Adrenal gland (tissue), 12 donors: Measurements from ENCODE around the gene LRRC15. TPM values are rescaled to one million over a fixed set of nuclear protein-coding genes. Genes with fewer than 3 reads are reported as not detected.
A peak's percentile ranks its signal among the peaks of the same experiment; 100 is the strongest.

ENCODE experiments used
- DNase-seq, 7 donors: peaks; one replicate each; pipeline ENCODE4 v3.0.0-alpha.2; 2019 to 2020
- H3K27ac ChIP-seq, 5 donors: fragments of 200-600 bp; sonication (generic) in 4 of 5; 1 replicate in 3 of 5; 2 replicates in 2 of 5; pipeline versions ENCODE4 v1.5.1 to v1.8.0; 2016 to 2020; ENCODE audit warnings: mild to moderate bottlenecking in 1 of 5
- H3K27me3 ChIP-seq: fragments of 200-600 bp; 2 replicates; pipeline ENCODE4 v1.8.0; 2021
- H3K36me3 ChIP-seq, 2 donors: fragments of 200-600 bp; replicated peaks in 1 of 2; 1 replicate in 1 of 2; 2 replicates in 1 of 2; pipeline versions ENCODE4 v1.5.1 to v1.8.0; 2018 to 2022
- H3K4me1 ChIP-seq, 2 donors: fragments of 200-600 bp; replicated peaks in 1 of 2; 1 replicate in 1 of 2; 2 replicates in 1 of 2; pipeline versions ENCODE4 v1.5.1 to v1.8.0; 2018 to 2021
- H3K4me3 ChIP-seq, 4 donors: fragments of 200-600 bp; sonication (generic) in 3 of 4; one replicate each; pipeline ENCODE4 v1.5.1; 2016 to 2018
- H3K9me3 ChIP-seq, 3 donors: fragments of 200-600 bp; sonication (generic) in 1 of 3; replicated peaks in 1 of 3; 1 replicate in 2 of 3; 2 replicates in 1 of 3; pipeline versions ENCODE4 v1.5.1 to v1.8.0; 2016 to 2021
- CTCF ChIP-seq, 6 experiments: fragments of 450-650 bp in 4 of 6; fragments of 200-600 bp in 2 of 6; sonication (generic) in 1 of 6; IDR thresholded peaks; 1 replicate in 5 of 6; 2 replicates in 1 of 6; pipeline versions ENCODE4 v1.5.1 to v1.8.0; 2016 to 2021; ENCODE audit warnings: antibody characterized with exemption in 6 of 6, mild to moderate bottlenecking in 2 of 6, moderate library complexity in 1 of 6
- POLR2A ChIP-seq, 2 donors: fragments of 450-650 bp; IDR thresholded peaks; one replicate each; pipeline ENCODE4 v1.6.1; 2017; ENCODE audit warnings: antibody characterized with exemption in 2 of 2, mild to moderate bottlenecking in 2 of 2, moderate library complexity in 1 of 2
- WGBS, 4 donors: extraction: QIAGEN DNeasy Blood & Tissue Kit in 2 of 4; methylation state at CpG; one replicate each; pipeline versions ENCODE4 v1.1.5 to v1.1.7; 2013 to 2017; 5-methylcytosine and 5-hydroxymethylcytosine counted together
- intact Hi-C, 2 donors: fragments of 100-400 bp; cut with DNase I; formaldehyde crosslinking; loops; one replicate each; pipeline versions ENCODE4 v1.14.1 to v1.15.0; 2022 to 2023
- polyA plus RNA-seq, 3 donors: library from polyadenylated mRNA; stranded (reverse); fragments of 200-250 nt in 2 of 3; fragments of 350-450 nt in 1 of 3; fragmentation: Illumina TruSeq in 1 of 3; extraction: RNeasy Lipid Tissue Mini Kit (QIAGEN cat#74804) in 1 of 3; gene quantifications; one replicate each; pipeline ENCODE4 v1.2.3, GENCODE V29; 2013 to 2014
- total RNA-seq, 9 donors: library from RNA; depleted of rRNA in 4 of 9; stranded (reverse); fragments of >200 nt in 4 of 9; fragments of 120-200 nt in 1 of 9; fragmentation: NEBNext Ultra II Directional in 1 of 9; extraction: Animal tissue kit (Norgen Biotek cat#: 25700) in 1 of 9; gene quantifications; one replicate each; pipeline versions ENCODE4 v1.1.0 to v1.2.4, GENCODE V29; 2013 to 2023
- donor health status: healthy with polysubstance abuse.
- donor health status: Bipolar disorder and iron deficiency.
- donor health status: DM: yes; HTN: yes; CAD: no.
- donor health status: DM: no; HTN: no; CAD: no.
- donor health status: DM: no; HTN: no; CAD: no.
- donor health status: DM: yes; HTN: yes; CAD: no.

The LRRC15 gene
- total and polyA plus RNA-seq, 12 donors: 0.05 to 0.31 (median 0.12) TPM; not detected in 2

- H3K9me3 ChIP-seq: no peaks in the 10 kb centered on the region
- H3K27ac ChIP-seq: no peak overlapping the region
- no peaks in the 10 kb centered on the region for H3K36me3 ChIP-seq
- H3K4me3 ChIP-seq: no peak overlapping the region
- H3K4me1 ChIP-seq: peaks cover 0 to 7% of the 10 kb centered on the region in 2 donors
- DNase-seq: no peak
- H3K27me3 ChIP-seq: peaks cover 6% of the 10 kb centered on the region
- TF ChIP-seq CTCF (IDR thresholded peaks at IDR 0.05) (no peak), POLR2A (IDR thresholded peaks at IDR 0.05) (no peak)
- intact Hi-C loops: loop anchor here in 1 of 2 donors (10.0 kb wide), 1 partner anchor 258 kb away; no protein-coding TSS in a partner anchor
- WGBS, 4 donors: 77 to 88% (median 79%) methylated on average over 15 to 17 of the region's 17 CpGs
These were observed 32.8 kb downstream of the LRRC15 start for GRCh38 chr3:194336601-194337355.

GRCh38 chr3:194333981-194334320 lies 35.6 kb downstream of the LRRC15 start:
- peaks cover 0 to 7% of the 10 kb centered on the region in 2 donors for H3K4me1 ChIP-seq

GRCh38 chr3:194333212-194333980 lies 36.1 kb downstream of the LRRC15 start:
- Histone ChIP-seq H3K27ac (no peak overlapping the region), H3K9me3 (no peaks in the 10 kb centered on the region), H3K27me3 (peaks cover 6% of the 10 kb centered on the region), H3K4me1 (peaks cover 0 to 7% of the 10 kb centered on the region in 2 donors), H3K36me3 (no peaks in the 10 kb centered on the region), H3K4me3 (peak overlapping the region in 2 of 4 donors; percentile 24 to 52)
- intact Hi-C loops: loop anchor here (5.0 to 10.0 kb wide), 2 partner anchors 64 to 261 kb away; partner anchors contain the start of gene GP5 (in 1 of the 2)
- DNase-seq: peak; percentile 85 to 93 (median 91)
- 2 to 6% (median 4%) methylated on average over 14 to 69 of the region's 69 CpGs for WGBS, 4 donors
- TF ChIP-seq CTCF (IDR thresholded peaks at IDR 0.05) (peak; percentile 95 to 100 (median 98)), POLR2A (IDR thresholded peaks at IDR 0.05) (no peak)

More at GRCh38 chr3:194333981-194334320, 35.6 kb downstream of the LRRC15 start:
- no peak overlapping the region for H3K27ac ChIP-seq
- no peaks in the 10 kb centered on the region for H3K36me3 ChIP-seq
- DNase-seq: no peak
- WGBS, 4 donors: 30 to 79% (median 33%) methylated on average over 6 to 15 of the region's 15 CpGs
- no peaks in the 10 kb centered on the region for H3K9me3 ChIP-seq
- peaks cover 6% of the 10 kb centered on the region for H3K27me3 ChIP-seq
- intact Hi-C loops: loop anchor here (2.0 to 10.0 kb wide), 3 partner anchors 63 to 261 kb away; partner anchors contain the start of gene GP5 (in 1 of the 2)
- H3K4me3 ChIP-seq: no peak overlapping the region
- TF ChIP-seq POLR2A (IDR thresholded peaks at IDR 0.05) (no peak), CTCF (IDR thresholded peaks at IDR 0.05) (no peak)

- no peak for DNase-seq
- Histone ChIP-seq H3K9me3 (no peaks in the 10 kb centered on the region), H3K4me3 (no peak overlapping the region), H3K4me1 (peaks cover 0 to 7% of the 10 kb centered on the region in 2 donors), H3K36me3 (no peaks in the 10 kb centered on the region), H3K27ac (no peak overlapping the region), H3K27me3 (peaks cover 6% of the 10 kb centered on the region)
- no peak for TF ChIP-seq POLR2A (IDR thresholded peaks at IDR 0.05)
- TF ChIP-seq CTCF (IDR thresholded peaks at IDR 0.05): no peak
- intact Hi-C loops: loop anchor here (5.0 to 10.0 kb wide), 2 partner anchors 64 to 262 kb away; partner anchors contain the start of gene GP5 (in 1 of the 2)
- WGBS, 4 donors: 83 to 86% (median 85%) methylated on average over 7 of the region's 7 CpGs
These were observed 36.7 kb downstream of the LRRC15 start for GRCh38 chr3:194332858-194333211.
